GM21825 (cell line): ENCODE data around the gene SRMS.

Experiments
- ATAC-seq: cut with Tn5 transposase; IDR thresholded peaks from one replicate; pipeline ENCODE4 v1.9.1; 2021; ENCODE audit warnings: mild to moderate bottlenecking, moderate library complexity; ENCODE audit not compliant: unreplicated experiment

Gene SRMS

DNA sequence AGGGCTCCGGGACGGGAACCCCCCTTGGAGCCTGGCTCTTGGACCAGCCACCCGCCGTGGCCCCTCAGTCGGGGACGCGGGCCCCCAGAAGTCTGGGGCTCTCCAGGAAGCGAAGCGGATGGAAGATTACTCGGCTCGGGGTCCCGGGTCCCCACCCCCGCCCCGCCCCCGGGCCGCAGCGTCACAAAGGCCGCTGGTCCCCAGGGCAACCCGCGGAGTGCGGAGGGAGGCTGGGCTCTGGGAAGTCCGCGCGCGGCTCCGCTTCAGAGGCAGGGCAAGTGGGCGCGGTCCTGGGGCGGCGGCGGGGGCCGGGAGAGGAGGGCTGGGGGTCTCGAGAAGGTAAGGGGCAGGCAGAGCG lies 6.4 kb upstream of the SRMS start, which contains the start of gene FNDC11:
Gene FNDC11 (plus strand): TSS at position 227 of the 358 bp plus-strand sequence. CDS start 1,505 bp downstream, outside the sequence.
- ATAC-seq, result peak; percentile 20

DNA sequence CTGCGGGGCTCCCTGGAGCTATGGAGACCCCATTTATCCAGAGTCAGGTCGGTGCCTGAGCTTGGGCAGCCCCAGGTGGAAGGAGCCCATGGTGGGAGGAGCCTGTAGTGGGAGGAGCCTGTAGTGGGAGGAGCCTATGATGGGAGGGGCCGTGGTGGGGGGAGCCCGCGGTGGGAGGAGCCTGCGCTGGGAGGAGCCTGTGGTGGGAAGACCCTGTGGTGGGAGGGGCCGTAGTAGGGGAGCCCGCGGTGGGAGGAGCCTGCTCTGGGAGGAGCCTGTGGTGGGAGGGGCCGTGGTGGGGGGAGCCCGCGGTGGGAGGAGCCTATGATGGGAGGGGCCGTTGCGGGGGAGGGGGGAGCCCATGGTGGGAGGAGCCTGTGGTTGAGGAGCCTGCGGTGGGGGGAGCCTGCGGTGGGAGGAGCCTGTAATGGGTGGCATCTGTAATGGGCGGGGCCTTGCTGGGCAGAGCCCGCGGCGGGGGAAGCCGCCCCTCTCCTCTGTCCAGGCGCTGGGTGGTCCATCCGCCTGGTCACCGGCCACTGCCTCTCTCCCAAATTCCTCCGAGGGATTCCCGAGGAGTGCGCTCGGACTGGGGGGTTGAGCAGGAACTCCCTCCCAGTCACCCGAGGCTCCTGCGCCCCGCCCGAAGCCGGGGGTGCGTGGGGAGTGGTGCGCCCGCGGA lies 5.8 kb upstream of the SRMS start:
- peak; percentile 41 for ATAC-seq

DNA sequence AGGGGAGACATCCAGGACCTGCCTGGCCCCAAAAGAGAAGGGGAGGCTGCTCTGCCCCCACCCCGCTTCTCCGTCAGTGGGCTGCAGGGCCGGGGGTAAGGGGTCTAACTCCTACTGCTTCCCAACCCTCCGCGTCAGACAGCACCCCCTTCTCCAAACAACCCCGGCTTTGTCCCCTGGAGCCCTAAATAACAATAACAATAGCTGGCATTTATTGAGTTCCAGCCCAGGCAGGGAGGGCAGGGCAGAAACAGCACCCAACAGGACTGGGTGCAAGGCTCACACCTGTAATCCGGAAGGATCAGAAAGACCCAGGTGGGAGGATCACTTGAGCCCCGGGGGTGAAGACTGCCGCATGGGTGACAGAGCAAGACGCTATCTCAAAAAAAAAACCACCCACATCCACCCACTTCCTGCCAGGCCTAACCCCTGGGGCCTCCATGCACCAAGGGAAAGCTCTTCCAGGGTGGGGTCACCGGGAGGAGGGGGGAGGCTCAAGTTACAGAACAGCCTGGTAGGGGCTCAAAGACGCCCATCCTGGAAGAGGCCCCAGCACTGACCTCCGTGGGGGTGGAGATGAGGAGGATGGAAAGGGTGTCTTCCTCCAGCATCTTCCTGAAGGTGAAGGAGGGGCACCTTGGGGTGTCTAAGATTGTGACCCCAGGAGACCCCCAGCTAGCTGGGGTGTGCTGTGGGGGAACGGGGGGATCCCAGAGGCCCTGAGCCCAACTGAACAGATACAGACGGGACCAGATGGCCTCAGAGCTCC lies 5.1 kb upstream of the SRMS start:
- peak; percentile 22 for ATAC-seq

DNA sequence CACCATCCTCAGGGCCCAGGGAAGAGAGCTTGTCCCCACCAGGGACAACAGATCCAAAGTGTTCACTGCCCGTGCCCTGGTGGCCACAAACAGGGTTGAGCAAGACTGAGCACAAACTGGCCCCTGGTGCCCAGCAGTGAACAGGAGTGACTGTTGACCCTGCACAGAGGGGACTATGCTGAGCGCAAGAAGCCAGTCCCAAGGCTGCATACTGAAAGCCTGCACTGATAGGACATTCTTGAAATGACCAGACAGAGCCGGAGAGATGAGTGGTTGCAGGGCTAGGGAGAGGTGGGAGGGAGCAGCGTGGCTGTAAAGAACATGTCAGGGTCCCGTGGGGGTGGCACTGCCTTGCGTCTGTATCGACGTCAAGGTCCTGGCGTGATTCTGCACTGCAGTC lies 3.5 kb upstream of the SRMS start:
- ATAC-seq, result no peak

DNA sequence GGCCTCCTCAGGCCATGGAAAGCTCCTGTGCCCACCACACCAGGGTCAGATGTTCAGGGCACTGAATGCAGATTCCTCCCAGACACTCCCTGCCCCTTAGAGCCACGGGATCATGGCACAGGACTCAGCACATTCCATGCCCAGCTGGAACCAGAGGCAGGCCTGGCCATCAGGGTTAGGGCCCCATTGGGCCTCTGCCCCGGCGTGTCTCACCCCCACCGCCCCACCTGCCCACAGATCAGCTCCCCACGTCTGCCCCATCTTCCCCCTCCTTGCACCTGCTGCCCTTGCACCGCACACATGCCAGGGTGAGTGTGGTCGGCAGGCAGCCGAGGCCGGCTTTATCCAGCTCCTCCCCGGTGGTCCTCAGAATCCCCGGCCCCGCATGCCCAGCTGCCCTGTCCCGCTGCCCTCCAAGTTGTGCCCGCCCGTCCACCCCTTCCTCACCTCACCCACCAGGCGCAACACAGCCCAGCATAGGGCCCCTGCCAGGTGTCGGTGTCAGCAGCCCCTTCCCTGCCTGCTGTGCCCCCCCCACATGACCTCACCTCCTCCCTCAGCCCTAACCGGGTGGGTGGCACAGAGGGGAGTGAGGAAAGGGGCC lies 2.2 kb upstream of the SRMS start:
- no peak for ATAC-seq

DNA sequence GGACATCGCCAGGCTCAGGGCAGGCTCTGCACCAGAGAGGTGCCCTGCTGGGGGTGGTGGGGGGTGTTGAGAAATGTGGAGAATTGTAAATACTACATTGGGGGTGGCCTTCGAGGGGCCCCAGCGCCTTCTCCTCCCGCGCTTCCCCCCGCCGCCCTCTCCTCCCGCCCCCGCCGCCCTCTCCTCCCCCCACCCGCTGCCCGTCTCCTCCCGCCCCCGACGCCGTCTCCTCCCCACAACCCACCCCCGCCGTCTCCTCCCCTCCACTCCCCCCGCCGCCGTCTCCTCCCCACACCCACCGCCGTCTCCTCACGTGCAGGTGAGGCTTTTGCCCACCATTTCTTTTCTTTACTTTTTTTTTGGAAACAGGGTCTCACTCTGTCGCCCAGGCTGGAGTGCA lies 1.5 kb upstream of the SRMS start:
- no peak for ATAC-seq

DNA sequence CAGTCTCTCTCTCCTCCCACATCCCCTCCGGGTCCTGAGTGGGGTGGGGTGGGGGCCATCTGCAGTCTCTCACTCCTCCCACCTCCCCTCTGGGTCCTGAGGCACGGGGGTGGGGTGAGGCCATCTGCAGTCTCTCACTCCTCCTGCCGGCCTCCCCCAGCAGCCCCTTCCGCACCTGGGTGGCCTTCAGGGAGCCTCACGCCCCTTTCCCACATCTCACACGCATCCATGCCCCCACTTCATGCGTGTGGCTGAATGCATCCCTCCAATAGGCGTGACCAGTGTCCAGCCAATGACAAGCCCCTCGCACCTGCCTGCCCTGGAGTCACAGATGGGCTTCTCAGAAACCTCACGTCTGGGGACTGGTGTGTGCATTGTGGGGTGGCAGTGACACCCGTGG lies 993 bp upstream of the SRMS start:
- ATAC-seq, result no peak

DNA sequence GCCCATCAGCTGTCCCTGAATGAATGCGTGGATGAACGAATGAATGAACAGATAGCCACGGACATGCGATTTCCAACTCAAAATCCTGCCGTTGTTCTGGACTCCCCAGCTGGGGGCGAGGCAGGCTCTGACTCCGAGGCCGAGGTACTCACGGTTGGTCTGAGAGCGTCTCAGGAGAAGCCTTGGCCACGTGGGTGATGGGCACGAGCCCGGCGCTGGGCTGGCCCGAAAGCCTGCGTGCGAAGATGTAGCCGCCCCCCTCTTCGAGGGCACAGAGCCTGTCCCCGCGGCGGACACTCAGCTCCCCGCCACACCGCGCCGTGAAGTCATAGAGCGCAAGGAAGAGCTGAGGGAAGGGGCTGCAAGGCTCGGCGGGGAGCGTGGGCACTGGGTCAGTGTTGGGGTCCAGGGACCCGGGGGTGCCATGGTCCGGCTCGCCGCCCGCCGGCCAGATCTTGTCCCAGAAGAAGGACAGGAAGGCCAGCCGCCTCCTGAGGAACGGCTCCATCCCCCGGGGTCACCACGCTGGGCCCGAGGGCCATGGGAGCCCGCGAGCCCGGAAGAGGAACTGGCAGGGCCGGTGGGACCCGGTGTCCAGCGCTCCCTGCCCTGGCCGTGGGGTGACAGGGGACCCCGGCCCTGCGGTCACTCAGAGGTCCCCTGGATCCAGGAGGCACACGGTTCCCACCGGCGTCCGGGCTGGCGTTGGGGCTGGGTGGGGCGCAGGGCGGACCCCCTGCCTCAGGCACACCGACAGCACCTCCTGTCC lies 409 bp downstream of the SRMS start:
- ATAC-seq, result no peak

DNA sequence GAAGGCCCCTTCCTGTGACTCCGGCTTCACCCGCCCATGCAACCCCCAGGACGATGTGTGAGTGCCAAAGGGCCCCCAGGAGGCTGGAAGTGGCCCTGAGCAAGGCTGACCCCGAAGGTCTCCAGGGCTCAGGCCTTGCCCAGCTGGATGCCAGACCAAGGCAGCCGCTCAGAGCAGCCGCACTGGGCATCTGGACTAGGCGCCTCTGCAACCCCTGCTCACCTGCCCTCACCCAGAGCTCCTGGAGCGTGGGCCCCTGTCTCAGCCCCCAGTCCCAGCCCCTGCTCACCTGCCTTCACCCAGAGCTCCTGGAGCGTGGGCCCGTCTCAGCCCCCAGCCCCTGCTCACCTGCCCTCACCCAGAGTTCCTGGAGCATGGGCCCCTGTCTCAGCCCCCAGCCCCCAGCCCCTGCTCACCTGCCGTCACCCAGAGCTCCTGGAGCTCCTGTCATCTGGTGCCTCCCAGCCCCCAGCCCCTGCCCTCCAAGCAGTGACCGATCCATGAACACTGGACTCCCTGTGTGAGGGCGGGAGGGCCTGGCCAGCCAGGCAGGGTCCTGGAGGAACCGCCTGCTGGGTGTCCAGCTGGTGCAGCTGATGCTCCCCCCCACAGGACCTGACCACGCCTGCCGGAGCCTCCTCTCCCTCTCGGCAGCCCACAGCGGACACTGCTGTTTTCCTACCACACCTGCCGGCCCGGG lies 1.1 kb downstream of the SRMS start:
- no peak for ATAC-seq

DNA sequence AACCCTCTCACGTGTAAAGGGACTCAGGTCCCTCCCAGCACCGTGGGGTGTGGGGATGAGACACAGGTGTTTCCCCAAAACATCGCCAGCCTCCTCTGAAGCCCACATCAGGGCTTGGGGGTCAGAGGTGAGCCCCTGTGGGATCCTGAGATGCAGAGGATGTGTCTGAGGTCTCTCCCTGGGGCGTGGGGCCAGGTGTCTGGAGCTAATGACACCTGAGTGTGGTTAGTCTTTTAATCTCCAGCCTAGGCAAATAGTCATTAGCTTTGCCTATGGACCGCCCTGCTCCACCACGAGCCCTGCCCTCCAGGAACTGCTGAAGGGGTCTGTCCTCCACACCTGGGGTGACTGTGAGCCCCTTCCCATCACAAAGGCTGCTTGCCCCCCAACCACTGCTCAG lies 1.7 kb downstream of the SRMS start:
- no peak for ATAC-seq

DNA sequence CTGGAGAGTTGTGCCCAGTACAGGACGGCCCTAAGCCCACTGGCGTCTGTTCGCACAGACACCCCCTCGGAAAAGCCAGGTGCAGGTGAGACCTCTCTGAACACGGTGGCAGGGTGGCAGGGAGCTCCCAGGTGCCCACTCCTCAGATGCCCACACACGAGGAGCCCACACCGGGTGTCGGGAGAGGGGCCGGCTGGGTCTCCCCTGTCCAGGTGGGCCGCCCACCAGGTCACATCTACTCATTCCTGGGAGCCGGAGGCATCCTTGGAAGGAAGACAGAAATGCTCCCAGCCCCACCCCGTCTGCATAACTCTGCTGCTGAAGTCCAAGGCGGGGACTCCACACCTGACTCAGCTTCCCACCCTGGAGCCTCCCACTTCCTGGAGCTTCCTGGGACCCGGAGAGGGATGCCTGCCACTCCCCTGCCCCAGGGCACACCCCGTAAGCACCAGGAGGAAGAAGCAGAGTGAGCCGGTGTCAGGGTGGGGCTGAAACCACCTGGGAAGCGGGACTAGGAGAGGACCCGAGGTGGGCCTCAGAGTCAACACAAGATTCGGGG lies 2.5 kb downstream of the SRMS start:
- ATAC-seq, result no peak

DNA sequence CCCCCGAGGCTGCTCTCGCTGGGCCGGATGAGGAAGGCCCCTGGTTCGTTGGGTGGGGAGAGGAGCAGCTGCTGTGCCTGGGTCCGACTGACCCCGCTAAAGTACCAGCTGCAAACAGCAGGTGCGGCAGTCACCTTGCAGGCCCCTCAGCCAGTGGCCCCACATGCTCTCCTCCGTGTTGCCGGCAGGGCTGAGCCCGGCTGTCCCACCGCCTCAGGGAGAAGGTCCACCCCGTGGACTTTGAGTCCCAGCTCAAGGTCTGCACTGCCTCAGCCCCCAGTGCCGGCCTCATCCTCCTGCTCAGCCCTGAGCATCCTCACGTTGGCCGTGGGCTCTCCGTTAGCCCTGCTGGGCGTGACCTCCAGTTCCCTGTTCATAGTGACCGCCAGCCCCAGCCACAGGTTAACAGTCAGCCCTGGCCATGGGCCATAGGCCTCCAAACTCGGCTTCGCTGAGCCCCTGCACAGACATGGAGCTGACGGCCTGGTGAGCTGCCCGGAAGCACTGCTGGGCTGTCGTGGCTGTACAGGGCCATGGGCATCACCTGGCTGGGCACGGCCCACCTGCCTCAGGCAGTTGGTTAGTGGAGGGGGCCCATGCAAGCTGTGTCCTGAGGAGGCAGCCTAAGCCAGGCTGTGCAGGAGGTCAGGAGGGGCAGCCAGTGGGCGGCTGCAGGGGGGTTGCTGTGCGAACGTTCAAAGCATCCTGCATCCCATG lies 3.1 kb downstream of the SRMS start:
- no peak for ATAC-seq

DNA sequence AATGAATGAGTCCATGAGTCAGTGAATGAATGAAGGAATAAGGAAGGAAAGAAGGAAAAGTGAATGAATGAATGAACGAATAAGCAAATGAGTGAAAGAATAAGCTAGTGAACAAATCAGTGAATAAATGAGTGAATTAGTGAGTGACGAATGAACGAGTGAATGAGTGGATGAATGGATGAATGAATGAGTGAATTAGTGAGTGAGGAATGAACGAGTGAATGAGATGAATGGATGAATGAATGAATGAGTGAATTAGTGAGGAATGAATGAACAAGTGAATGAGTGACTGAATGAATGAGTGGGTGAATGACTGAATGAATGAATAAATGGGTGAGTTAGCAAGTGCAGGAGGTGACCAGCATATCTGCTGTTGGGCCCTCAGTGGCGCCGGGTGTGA lies 3.8 kb downstream of the SRMS start:
- no peak for ATAC-seq

DNA sequence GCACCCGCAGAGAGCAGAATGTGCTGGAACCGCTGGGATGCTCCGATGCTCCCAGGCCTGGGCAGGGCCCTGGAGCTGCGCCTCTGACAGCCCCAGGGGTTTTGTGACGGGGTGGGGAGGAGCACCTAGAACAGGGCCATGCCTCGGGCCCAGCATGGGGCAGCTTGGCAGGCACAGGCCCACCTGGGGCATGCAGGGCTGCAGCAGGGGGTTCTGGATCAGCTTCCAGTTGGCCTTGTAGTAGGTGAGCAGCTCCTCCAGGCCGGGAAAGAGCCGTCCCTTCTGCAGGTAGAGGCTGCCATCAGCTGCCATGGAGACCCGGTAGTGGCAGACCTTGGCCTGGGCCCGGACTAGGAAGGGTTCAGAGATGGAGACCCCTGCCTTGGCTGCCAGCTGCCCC lies 4.4 kb downstream of the SRMS start:
- ATAC-seq, result no peak

DNA sequence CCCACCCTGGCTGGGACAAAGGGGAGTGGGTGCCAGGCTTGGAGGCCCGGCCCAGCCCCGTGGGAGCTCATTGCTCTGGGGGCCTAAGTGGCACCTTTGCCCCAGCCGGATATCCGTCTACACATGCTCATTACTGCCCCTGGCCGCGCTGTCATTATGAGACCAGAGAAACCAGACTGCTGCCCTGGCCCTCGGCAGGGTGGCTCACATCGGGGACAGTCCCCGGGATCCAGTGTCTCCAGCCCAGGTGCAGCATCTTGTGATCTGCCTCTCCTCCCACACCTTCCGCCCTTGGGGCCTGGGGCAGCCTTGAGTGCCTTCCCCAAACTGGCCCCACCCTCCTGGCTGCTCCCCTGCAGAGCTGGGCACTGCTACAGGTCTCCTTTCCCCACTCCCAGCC lies 4.9 kb downstream of the SRMS start:
- no peak for ATAC-seq

DNA sequence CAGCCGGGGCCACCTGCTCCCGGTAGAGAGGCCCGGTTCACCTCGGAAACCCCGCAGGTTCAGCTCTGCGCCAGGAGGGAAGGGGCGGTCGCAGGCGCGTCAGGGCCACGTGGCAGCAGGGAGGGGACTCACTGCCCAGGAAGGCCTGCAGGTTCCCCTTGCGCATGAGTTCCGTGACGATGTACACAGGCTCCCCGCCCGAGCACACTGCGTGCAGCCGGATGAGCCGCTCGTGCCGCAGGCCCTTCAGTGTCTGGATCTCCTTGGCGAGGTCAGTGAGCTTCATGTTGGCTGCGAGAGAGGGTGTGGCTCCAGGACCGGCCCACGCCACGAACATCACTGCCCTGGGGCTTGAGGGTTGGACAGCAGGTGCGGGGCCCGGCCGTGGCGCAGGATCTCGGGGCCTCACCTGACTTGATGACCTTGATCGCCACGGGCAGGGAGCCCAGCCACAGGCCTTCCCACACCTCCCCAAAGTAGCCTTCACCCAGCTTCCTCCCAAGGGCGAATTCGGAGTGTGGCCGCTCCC lies 5.5 kb downstream of the SRMS start:
- no peak for ATAC-seq

DNA sequence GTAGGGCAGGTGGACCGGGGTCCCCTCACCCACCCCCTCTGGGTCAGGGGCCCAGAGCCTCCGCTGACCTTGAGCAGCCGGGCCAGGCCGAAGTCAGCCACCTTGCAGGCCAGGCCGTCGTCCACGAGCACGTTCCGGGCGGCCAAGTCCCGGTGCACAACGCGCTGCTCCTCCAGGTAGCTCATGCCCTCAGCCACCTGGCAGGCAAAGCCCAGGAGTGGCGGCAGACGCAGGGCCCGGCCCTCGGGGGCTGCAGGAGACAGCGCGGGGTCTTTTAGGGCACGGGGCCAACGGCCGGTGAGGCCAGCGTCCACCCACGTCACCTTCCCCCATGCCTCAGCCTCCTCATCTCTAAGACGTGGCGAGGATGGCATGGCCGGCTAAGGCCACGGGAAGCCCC lies 6.2 kb downstream of the SRMS start:
- no peak for ATAC-seq

DNA sequence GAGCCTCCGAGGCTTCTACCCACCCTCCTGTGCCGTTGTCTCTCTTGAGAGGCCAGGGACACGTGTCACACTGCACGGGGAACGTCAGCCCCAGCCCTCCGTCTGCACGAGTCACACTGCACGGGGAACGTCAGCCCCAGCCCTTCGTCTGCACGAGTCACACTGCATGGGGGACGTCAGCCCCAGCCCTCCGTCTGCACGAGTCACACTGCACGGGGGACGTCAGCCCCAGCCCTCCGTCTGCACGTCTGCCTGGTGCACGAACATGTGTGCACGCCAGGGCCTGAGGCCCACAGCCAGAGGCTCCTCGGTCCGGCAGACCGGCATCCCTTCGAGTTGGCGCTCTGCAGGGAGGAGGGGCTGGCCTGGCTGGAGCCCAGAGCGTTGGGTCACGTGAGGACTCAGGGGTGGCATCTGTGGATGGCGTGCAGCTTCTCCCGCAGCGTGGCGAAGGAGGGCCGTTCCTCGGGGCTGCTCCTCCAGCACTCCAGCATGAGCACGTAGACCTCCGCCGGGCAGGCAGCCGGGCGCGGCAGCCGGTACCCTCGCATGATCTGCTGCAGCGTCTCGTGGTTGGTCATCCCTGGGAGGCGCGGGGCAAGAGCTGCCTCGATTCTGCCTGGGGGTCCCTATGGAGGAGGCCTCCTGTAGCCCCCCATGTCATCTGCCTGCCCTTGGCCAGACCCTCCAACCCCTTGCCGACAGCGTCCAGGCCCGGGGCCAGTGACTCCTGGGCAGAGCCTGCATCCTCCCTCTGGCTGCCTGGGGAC lies 6.9 kb downstream of the SRMS start:
- ATAC-seq, result no peak
